ENCODE results near the gene SLC12A8.

The SLC12A8 gene

GRCh38 chr3:125076464-125076863 is 136.1 kb downstream of the SLC12A8 start:
- DNase-seq (ENCODE audit: low read depth), result no peak

DNA sequence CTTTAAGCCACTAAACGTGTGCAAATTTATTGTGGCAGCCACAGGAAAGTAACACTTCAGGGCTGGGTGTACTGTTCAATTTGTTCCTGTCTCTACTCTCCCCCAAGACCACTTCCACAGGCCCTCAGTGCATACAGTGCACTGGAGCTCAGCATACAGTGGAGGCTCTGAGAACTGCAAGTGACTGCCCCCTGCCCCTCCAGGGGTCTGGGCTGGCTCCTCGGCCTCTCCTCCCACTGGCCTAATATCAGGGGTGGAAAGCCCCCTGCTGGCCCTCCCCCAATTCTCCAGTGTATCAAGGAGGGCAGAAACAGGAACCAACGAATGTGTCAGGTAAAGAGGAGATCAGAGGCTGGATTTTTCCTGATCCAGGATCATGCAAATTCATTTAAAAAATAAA is 136.8 kb downstream of the SLC12A8 start:
- DNase-seq (ENCODE audit: low read depth), result no peak

DNA sequence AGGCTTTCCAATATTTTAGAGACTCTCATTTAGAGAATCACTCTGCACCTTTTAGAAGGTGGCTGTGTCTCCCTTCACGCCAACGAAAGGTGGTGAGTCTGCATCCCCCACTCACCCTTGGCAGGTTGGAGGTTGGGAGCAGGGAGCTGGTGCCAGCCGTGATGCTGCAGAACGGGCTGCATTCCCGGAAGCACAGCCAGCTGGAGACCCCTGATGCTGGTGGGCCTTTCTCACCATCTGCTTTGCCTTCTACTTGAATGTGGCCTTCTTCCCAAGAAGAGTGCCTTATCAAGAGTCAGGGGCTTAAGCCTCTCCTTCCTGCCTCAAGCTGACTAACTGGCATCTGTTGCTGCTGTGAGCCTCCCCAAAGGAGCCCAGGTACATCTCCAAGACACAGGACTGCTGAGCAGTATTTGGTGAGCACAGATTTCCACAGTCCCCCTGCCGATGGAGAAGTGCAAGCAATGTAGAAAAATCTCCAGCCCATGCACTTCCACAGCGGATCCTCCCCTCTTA is 139.1 kb downstream of the SLC12A8 start:
- no peak for DNase-seq (ENCODE audit: low read depth)

- DNase-seq (ENCODE audit: low read depth), result no peak
These were observed 139.7 kb downstream of the SLC12A8 start for GRCh38 chr3:125072749-125073389.

- DNase-seq (ENCODE audit: low read depth), result no peak
These were observed 140.2 kb downstream of the SLC12A8 start for GRCh38 chr3:125072301-125072700.

DNA sequence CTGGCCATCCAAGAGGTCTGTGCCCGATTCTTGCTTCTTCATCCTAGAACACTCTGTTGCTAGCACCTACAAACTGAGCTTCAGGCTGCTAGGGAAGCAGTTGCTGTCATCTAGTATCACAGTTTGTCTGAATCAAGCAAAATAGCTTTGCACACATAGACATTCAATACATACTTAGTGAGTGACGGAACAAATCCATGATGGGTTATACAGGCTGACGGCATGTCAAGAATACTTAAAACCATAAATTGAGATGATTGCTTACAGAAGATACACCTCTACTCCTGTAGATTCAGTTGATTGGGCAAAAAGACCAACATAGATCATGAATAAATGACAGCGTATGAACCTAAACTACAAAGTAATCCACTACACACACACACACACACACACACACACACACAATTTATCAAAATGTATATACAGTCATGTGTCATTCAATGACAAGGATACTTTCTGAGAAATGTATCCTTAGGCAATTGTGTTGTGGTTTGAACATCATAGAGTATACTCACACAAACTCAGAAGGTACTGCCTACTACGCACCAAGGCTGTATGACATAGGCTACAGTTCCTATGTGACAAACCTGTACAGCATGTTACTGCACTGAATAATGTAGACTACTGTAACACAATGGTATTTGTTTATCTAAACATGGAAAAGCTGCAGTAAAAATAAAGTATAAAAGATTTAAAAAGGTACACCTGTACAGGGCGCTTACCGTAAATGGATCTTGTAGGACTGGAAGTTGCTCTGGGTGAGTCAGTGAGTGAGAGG is 142.4 kb downstream of the SLC12A8 start:
- no peak for DNase-seq (ENCODE audit: low read depth)

- DNase-seq (ENCODE audit: low read depth), result no peak
These were observed 143.1 kb downstream of the SLC12A8 start for GRCh38 chr3:125069452-125069851.

DNA sequence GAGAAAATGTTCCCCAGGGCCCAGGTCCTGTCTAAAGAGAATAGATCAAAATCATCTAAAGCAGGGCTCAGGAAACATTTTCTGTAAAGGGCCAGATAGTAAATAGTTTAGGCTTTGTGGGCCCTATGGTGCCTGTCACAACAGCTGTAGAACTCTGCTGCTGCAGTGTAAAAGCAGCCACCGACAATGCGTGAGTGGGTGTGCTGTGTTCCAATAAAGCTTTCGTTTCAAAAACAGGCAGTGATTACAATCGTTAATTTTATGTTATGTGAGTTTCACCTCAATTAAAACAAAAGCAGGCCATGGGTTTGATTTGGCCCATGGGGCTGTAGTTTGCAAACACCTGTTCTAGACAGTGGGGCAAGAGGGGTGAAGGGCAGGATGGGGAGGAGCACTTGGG is 144.3 kb downstream of the SLC12A8 start:
- DNase-seq (ENCODE audit: low read depth), result no peak

- no peak for DNase-seq (ENCODE audit: low read depth)
These were observed 145.3 kb downstream of the SLC12A8 start for GRCh38 chr3:125067225-125067624.

- DNase-seq (ENCODE audit: low read depth), result peak; percentile 64
These were observed 149.5 kb downstream of the SLC12A8 start for GRCh38 chr3:125062904-125063618.

GRCh38 chr3:125061646-125062045 is 150.9 kb downstream of the SLC12A8 start:
- no peak for DNase-seq (ENCODE audit: low read depth)

DNA sequence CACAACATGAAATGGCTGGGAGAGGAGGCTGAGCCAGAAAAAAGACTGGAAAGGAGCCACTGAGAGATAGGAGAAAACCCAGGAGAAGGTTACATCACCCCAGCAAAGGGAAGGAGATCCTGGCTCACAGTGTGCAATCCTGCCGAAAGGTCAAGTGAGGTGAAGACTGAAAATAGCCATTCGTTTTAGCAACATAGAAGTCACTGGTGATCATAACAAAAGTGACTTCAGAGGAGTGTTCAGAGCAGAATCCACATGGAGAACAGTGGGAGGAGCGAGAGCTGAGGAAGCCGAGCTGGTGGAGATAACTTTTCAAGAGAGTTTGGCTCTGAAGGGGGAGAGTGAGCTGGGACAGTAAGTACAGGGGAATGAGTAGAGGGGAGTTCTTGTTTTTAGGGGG is 151.4 kb downstream of the SLC12A8 start:
- DNase-seq (ENCODE audit: low read depth), result peak; percentile 81

GRCh38 chr3:125059488-125060245 is 152.9 kb downstream of the SLC12A8 start:
- DNase-seq (ENCODE audit: low read depth), result no peak

DNA sequence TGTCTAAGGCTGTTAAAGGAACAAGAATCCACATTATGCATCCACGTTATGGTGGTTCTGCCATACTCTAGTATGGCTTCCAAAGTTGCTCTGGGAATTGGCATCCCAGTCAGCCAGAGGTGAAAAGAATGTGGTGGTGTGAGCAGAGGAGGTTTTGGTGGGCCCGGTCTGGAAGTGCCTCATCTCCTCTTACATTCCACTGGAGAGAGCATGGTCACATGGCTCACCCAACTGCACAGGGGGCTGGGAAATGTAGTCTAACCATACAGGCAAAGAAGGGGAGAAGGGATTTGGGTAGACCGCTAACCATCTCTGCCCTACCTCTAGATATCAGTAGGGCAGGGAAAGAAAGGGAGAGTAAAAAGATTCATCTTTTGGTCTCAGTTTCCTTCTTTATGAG is 153.6 kb downstream of the SLC12A8 start:
- DNase-seq (ENCODE audit: low read depth), result no peak

GRCh38 chr3:125058529-125058928 is 154.0 kb downstream of the SLC12A8 start:
- no peak for DNase-seq (ENCODE audit: low read depth)

DNA sequence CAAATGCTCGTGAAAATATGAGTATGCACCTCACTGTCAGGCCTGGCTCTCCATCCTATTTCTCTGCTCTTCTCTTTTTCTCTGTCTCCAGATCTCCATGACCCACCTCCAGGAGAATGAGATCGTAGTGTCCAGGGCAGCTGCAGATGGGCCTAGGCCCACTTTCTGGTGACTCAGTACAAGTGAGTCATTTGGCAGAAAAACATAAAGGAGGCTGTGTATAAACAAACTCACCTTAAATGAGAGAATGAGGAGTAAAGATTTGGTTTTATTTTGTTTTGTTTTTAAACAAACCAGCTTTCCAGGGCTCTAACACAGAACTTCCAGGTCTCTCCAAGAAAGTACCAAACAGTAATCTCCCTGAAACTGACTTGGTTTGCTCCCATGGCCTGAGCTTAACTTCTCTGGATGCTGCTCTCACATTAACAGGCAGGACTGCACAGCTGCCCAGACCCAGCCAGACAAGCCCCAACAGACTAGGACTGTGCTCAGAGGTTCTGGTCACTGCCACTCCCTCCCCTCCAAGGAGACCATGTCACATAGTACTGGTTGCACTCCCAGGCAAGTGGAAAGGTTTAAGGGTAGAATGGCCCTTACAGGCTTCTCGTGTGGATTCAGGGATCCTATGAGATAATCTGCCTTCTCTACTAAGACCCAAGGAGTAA is 155.2 kb downstream of the SLC12A8 start:
- no peak for DNase-seq (ENCODE audit: low read depth)

- peak; percentile 78 for DNase-seq (ENCODE audit: low read depth)
These were observed 156.4 kb downstream of the SLC12A8 start, which contains the start of gene HEG1 for GRCh38 chr3:125055913-125056745. TSS of gene HEG1 (minus strand) at chr3:125055997. CDS start at chr3:125055890, 107 bp downstream.

- DNase-seq (ENCODE audit: low read depth), result no peak
These were observed 157.1 kb downstream of the SLC12A8 start for GRCh38 chr3:125055331-125055912.

DNA sequence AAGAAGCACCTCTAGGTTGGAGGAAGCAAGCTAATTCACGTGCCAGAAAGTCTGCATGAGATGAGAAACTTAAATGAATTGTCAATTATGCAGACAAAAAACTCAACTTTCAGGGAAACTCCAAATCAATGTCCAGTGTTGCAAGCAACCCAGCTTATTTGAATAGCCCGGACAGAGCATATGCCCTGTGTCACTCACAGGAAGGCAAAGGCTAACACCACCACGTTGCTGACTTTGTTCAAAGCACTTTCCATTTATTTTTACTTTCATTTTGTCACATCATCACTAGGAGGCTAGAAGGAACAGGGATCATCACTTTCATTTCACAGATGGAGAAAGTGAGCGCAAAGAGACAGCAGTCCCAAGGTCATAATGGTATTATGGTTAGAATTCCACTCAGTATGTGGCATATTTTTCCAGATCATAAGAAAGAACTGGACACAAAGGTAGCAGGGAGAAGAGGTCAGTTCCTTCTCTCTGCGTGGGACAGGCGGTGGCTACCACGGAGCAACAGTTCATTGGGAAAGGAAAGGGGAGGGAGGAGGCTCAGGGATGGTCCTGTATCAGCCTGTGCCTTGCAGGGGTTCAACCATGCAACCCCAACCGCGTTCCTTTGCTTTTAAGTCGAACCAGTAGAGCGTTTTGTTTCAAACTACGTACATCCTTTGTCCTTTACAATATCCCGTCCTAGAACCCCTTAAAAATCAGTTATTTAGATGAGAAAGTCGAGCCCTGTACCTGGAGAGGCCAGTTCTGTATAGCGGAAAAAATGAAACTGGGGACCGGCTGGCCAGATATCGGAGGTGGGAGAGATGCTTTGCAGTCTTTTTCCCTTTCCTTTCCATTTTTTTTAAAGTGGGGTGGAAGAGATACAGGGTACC is 157.9 kb downstream of the SLC12A8 start:
- peak; percentile 47 for DNase-seq (ENCODE audit: low read depth)
